ENCODE data around the gene CNBP.

Gene CNBP

GRCh38 chr3:129131465-129132088 is 52.1 kb downstream of the CNBP start:
- H3K36me3 Mint-ChIP-seq (ENCODE audit: low read depth): peaks cover 49% of the 10 kb centered on the region
- H3K9me3 Mint-ChIP-seq: no peaks in the 10 kb centered on the region
- no peaks in the 10 kb centered on the region for H3K27me3 Mint-ChIP-seq (ENCODE audit: low read depth, poor library complexity)
- peaks cover 12% of the 10 kb centered on the region for H3K4me1 Mint-ChIP-seq
- TF ChIP-seq CTCF (IDR thresholded peaks at IDR 0.05): no peak
- H3K27ac Mint-ChIP-seq: peak overlapping the region; percentile 83
- no peak overlapping the region for H3K4me3 Mint-ChIP-seq
- no peak for DNase-seq

GRCh38 chr3:129130291-129130813 is 53.3 kb downstream of the CNBP start:
- peaks cover 12% of the 10 kb centered on the region for H3K4me1 Mint-ChIP-seq
- H3K27ac Mint-ChIP-seq: peak overlapping the region; percentile 49
- no peak for DNase-seq
- peaks cover 2% of the 10 kb centered on the region for H3K27me3 Mint-ChIP-seq (ENCODE audit: low read depth, poor library complexity)
- TF ChIP-seq CTCF (IDR thresholded peaks at IDR 0.05): no peak
- no peak overlapping the region for H3K4me3 Mint-ChIP-seq
- no peaks in the 10 kb centered on the region for H3K9me3 Mint-ChIP-seq
- H3K36me3 Mint-ChIP-seq (ENCODE audit: low read depth): peaks cover 61% of the 10 kb centered on the region

GRCh38 chr3:129128357-129129155 is 55.1 kb downstream of the CNBP start:
- no peak for TF ChIP-seq CTCF (IDR thresholded peaks at IDR 0.05)
- Mint-ChIP-seq H3K36me3 (ENCODE audit: low read depth) (peaks cover 49% of the 10 kb centered on the region), H3K27ac (no peak overlapping the region), H3K4me1 (peaks cover 12% of the 10 kb centered on the region), H3K9me3 (no peaks in the 10 kb centered on the region), H3K27me3 (ENCODE audit: low read depth, poor library complexity) (peaks cover 2% of the 10 kb centered on the region), H3K4me3 (no peak overlapping the region)
- no peak for DNase-seq

- Mint-ChIP-seq H3K4me3 (no peak overlapping the region), H3K4me1 (peaks cover 9% of the 10 kb centered on the region), H3K27me3 (ENCODE audit: low read depth, poor library complexity) (peaks cover 11% of the 10 kb centered on the region), H3K36me3 (ENCODE audit: low read depth) (peaks cover 34% of the 10 kb centered on the region), H3K9me3 (no peaks in the 10 kb centered on the region), H3K27ac (no peak overlapping the region)
- no peak for TF ChIP-seq CTCF (IDR thresholded peaks at IDR 0.05)
- DNase-seq: no peak
Measured at GRCh38 chr3:129126726-129127280, 56.9 kb downstream of the CNBP start.

GRCh38 chr3:129123314-129124060 is 60.2 kb downstream of the CNBP start:
- no peak for TF ChIP-seq CTCF (IDR thresholded peaks at IDR 0.05)
- H3K27me3 Mint-ChIP-seq (ENCODE audit: low read depth, poor library complexity): peaks cover 21% of the 10 kb centered on the region
- no peak for DNase-seq
- H3K36me3 Mint-ChIP-seq (ENCODE audit: low read depth): peaks cover 16% of the 10 kb centered on the region
- H3K27ac Mint-ChIP-seq: no peak overlapping the region
- H3K4me1 Mint-ChIP-seq: peaks cover 32% of the 10 kb centered on the region
- no peaks in the 10 kb centered on the region for H3K9me3 Mint-ChIP-seq
- H3K4me3 Mint-ChIP-seq: no peak overlapping the region
